ENCODE results near the gene HBA1. TPM values are rescaled to one million over a fixed set of nuclear protein-coding genes. Genes with fewer than 3 reads are reported as not detected.
"Not testable (repeated sequence)": the region's sequence is repeated elsewhere in the genome, so short reads cannot be mapped to it uniquely, and the experiment has no call there.

HBA1 gene
- total and polyA plus RNA-seq, 7 experiments from 2014 or later: 1.1 to 33.5 (median 2.2) TPM; not detected in 4

GRCh38 chr16:167122-167690, 9.3 kb upstream of the HBA1 start:
- H3K27ac ChIP-seq (ENCODE audit: low read depth, low read length): no peak overlapping the region
- ATAC-seq (no peak), DNase-seq (no peak)
- Mint-ChIP-seq H3K27me3 (peaks cover 34 to 67% (median 39%) of the 10 kb centered on the region in 5 donors), H3K27ac (peak overlapping the region in 1 of 9 donors; percentile 15), H3K4me1 (peaks cover 4 to 17% (median 9%) of the 10 kb centered on the region in 7 donors), H3K4me3 (peak overlapping the region in 7 of 10 donors; percentile 1 to 77 (median 29)), H3K9me3 (peaks cover 0 to 2% (median 0%) of the 10 kb centered on the region in 11 donors), H3K36me3 (peaks cover 0 to 4% (median 0%) of the 10 kb centered on the region in 5 donors)
- peaks cover 4 to 8% of the 10 kb centered on the region in 2 donors for H3K4me1 ChIP-seq (ENCODE audit: control insufficient read depth in 2 of 2, insufficient read depth in 2 of 2, low read length in 2 of 2)
- intact Hi-C loops (cut with micrococcal nuclease): no loop called here
- H3K9me3 ChIP-seq (ENCODE audit: control insufficient read depth in 2 of 3, low read length in 3 of 3): no peaks in the 10 kb centered on the region
- POLR2A ChIA-PET: no interaction called here
- CTCF ChIA-PET: no interaction called here
- no peaks in the 10 kb centered on the region for H3K36me3 ChIP-seq (ENCODE audit: control insufficient read depth in 2 of 3, insufficient read depth in 3 of 3, low read length in 3 of 3)
- no peak overlapping the region for H3K4me3 ChIP-seq (ENCODE audit: low read length)
- H3K27me3 ChIP-seq (ENCODE audit: control insufficient read depth in 2 of 2, insufficient read depth in 2 of 2, low read length in 2 of 2): peaks cover 0 to 20% of the 10 kb centered on the region in 2 donors

GRCh38 chr16:168424-168823, 8.1 kb upstream of the HBA1 start:
- H3K27ac ChIP-seq (ENCODE audit: low read depth, low read length): no peak overlapping the region

GRCh38 chr16:169014-169413, 7.5 kb upstream of the HBA1 start:
- H3K27me3 Mint-ChIP-seq: peaks cover 31 to 66% (median 39%) of the 10 kb centered on the region in 5 donors
- ChIA-PET POLR2A (no interaction called here), CTCF (no interaction called here)
- no peaks in the 10 kb centered on the region for H3K36me3 ChIP-seq (ENCODE audit: control insufficient read depth in 2 of 3, insufficient read depth in 3 of 3, low read length in 3 of 3)
- peaks cover 0 to 2% (median 0%) of the 10 kb centered on the region in 11 donors for H3K9me3 Mint-ChIP-seq
- no peaks in the 10 kb centered on the region for H3K9me3 ChIP-seq (ENCODE audit: control insufficient read depth in 2 of 3, low read length in 3 of 3)
- no peak overlapping the region for H3K4me3 Mint-ChIP-seq
- intact Hi-C loops (cut with micrococcal nuclease): no loop called here
- DNase-seq (no peak), ATAC-seq (no peak)
- H3K27me3 ChIP-seq (ENCODE audit: control insufficient read depth in 2 of 2, insufficient read depth in 2 of 2, low read length in 2 of 2): peaks cover 0 to 20% of the 10 kb centered on the region in 2 donors
- peak overlapping the region in 1 of 9 donors; percentile 70 for H3K27ac Mint-ChIP-seq
- H3K4me1 ChIP-seq (ENCODE audit: control insufficient read depth in 2 of 2, insufficient read depth in 2 of 2, low read length in 2 of 2): peaks cover 4 to 8% of the 10 kb centered on the region in 2 donors
- H3K4me3 ChIP-seq (ENCODE audit: low read length): no peak overlapping the region
- no peak overlapping the region for H3K27ac ChIP-seq (ENCODE audit: low read depth, low read length)
- H3K36me3 Mint-ChIP-seq: peaks cover 0 to 4% (median 0%) of the 10 kb centered on the region in 5 donors
- H3K4me1 Mint-ChIP-seq: peaks cover 4 to 17% (median 11%) of the 10 kb centered on the region in 7 donors

More at GRCh38 chr16:168424-168823, 8.1 kb upstream of the HBA1 start:
- Histone ChIP-seq H3K4me1 (ENCODE audit: control insufficient read depth in 2 of 2, insufficient read depth in 2 of 2, low read length in 2 of 2) (peaks cover 4 to 8% of the 10 kb centered on the region in 2 donors), H3K27me3 (ENCODE audit: control insufficient read depth in 2 of 2, insufficient read depth in 2 of 2, low read length in 2 of 2) (peaks cover 0 to 20% of the 10 kb centered on the region in 2 donors), H3K4me3 (ENCODE audit: low read length) (no peak overlapping the region), H3K9me3 (ENCODE audit: control insufficient read depth in 2 of 3, low read length in 3 of 3) (no peaks in the 10 kb centered on the region), H3K36me3 (ENCODE audit: control insufficient read depth in 2 of 3, insufficient read depth in 3 of 3, low read length in 3 of 3) (no peaks in the 10 kb centered on the region)
- DNase-seq (no peak), ATAC-seq (no peak)
- H3K4me3 Mint-ChIP-seq: no peak overlapping the region
- H3K4me1 Mint-ChIP-seq: peaks cover 4 to 17% (median 10%) of the 10 kb centered on the region in 7 donors
- peaks cover 0 to 4% (median 0%) of the 10 kb centered on the region in 5 donors for H3K36me3 Mint-ChIP-seq
- CTCF ChIA-PET: no interaction called here
- POLR2A ChIA-PET: interaction anchor here (0.7 kb wide), 1 partner anchor 1846 kb away, joined by 4 read pairs; no protein-coding TSS in a partner anchor
- intact Hi-C loops (cut with micrococcal nuclease): no loop called here
- H3K27me3 Mint-ChIP-seq: peaks cover 31 to 63% (median 39%) of the 10 kb centered on the region in 5 donors
- no peak overlapping the region for H3K27ac Mint-ChIP-seq
- peaks cover 0 to 2% (median 0%) of the 10 kb centered on the region in 11 donors for H3K9me3 Mint-ChIP-seq

- H3K36me3 Mint-ChIP-seq; POLR2A ChIA-PET; H3K36me3 ChIP-seq (ENCODE audit: control insufficient read depth in 2 of 3, insufficient read depth in 3 of 3, low read length in 3 of 3); H3K9me3 Mint-ChIP-seq; H3K4me1 ChIP-seq (ENCODE audit: control insufficient read depth in 2 of 2, insufficient read depth in 2 of 2, low read length in 2 of 2); H3K4me3 Mint-ChIP-seq; ATAC-seq; H3K4me3 ChIP-seq (ENCODE audit: low read length); DNase-seq; H3K9me3 ChIP-seq (ENCODE audit: control insufficient read depth in 2 of 3, low read length in 3 of 3); CTCF ChIA-PET; intact Hi-C loops (cut with micrococcal nuclease); H3K27ac ChIP-seq (ENCODE audit: low read depth, low read length); H3K27ac Mint-ChIP-seq: not testable (repeated sequence)
- H3K27me3 Mint-ChIP-seq: peaks cover 40 to 73% (median 47%) of the 10 kb centered on the region in 5 donors
- H3K4me1 Mint-ChIP-seq: peaks cover 4 to 24% (median 17%) of the 10 kb centered on the region in 7 donors
- H3K27me3 ChIP-seq (ENCODE audit: control insufficient read depth in 2 of 2, insufficient read depth in 2 of 2, low read length in 2 of 2): peaks cover 0 to 20% of the 10 kb centered on the region in 2 donors
Measured at GRCh38 chr16:170088-170507, 6.4 kb upstream of the HBA1 start.

GRCh38 chr16:170788-171187, 5.7 kb upstream of the HBA1 start:
- H3K9me3 Mint-ChIP-seq: peaks cover 0 to 2% (median 0%) of the 10 kb centered on the region in 11 donors
- no peak overlapping the region for H3K27ac Mint-ChIP-seq
- peaks cover 4 to 22% (median 16%) of the 10 kb centered on the region in 7 donors for H3K4me1 Mint-ChIP-seq
- H3K27me3 Mint-ChIP-seq: peaks cover 47 to 75% (median 53%) of the 10 kb centered on the region in 5 donors
- ChIA-PET CTCF (interaction anchor here (0.9 kb wide), 1 partner anchor 11 kb away, joined by 4 read pairs; no protein-coding TSS in a partner anchor), POLR2A (no interaction called here)
- Histone ChIP-seq H3K36me3 (ENCODE audit: control insufficient read depth in 2 of 3, insufficient read depth in 3 of 3, low read length in 3 of 3) (no peaks in the 10 kb centered on the region), H3K27me3 (ENCODE audit: control insufficient read depth in 2 of 2, insufficient read depth in 2 of 2, low read length in 2 of 2) (peaks cover 0 to 19% of the 10 kb centered on the region in 2 donors), H3K4me1 (ENCODE audit: control insufficient read depth in 2 of 2, insufficient read depth in 2 of 2, low read length in 2 of 2) (no peaks in the 10 kb centered on the region), H3K9me3 (ENCODE audit: control insufficient read depth in 2 of 3, low read length in 3 of 3) (no peaks in the 10 kb centered on the region), H3K4me3 (ENCODE audit: low read length) (no peak overlapping the region), H3K27ac (ENCODE audit: low read depth, low read length) (no peak overlapping the region)
- no peak for ATAC-seq
- intact Hi-C loops (cut with micrococcal nuclease): no loop called here
- no peak for DNase-seq
- peaks cover 0 to 4% (median 0%) of the 10 kb centered on the region in 5 donors for H3K36me3 Mint-ChIP-seq
- peak overlapping the region in 1 of 10 donors; percentile 13 for H3K4me3 Mint-ChIP-seq

- H3K4me3 ChIP-seq (ENCODE audit: low read length); POLR2A ChIA-PET; intact Hi-C loops (cut with micrococcal nuclease); CTCF ChIA-PET; H3K36me3 Mint-ChIP-seq; H3K9me3 Mint-ChIP-seq; DNase-seq; H3K27me3 ChIP-seq (ENCODE audit: control insufficient read depth in 2 of 2, insufficient read depth in 2 of 2, low read length in 2 of 2); H3K4me1 ChIP-seq (ENCODE audit: control insufficient read depth in 2 of 2, insufficient read depth in 2 of 2, low read length in 2 of 2); H3K27ac ChIP-seq (ENCODE audit: low read depth, low read length); H3K36me3 ChIP-seq (ENCODE audit: control insufficient read depth in 2 of 3, insufficient read depth in 3 of 3, low read length in 3 of 3); H3K9me3 ChIP-seq (ENCODE audit: control insufficient read depth in 2 of 3, low read length in 3 of 3): not testable (repeated sequence)
- peaks cover 46 to 73% (median 48%) of the 10 kb centered on the region in 5 donors for H3K27me3 Mint-ChIP-seq
- H3K27ac Mint-ChIP-seq: peak within 1 kb of the TSS in 1 of 9 donors; percentile 38
- peak; percentile 24 for ATAC-seq
- H3K4me1 Mint-ChIP-seq: peaks cover 0 to 17% (median 12%) of the 10 kb centered on the region in 7 donors
- peak within 1 kb of the TSS in 7 of 10 donors; percentile 29 to 77 (median 35) for H3K4me3 Mint-ChIP-seq
Measured at GRCh38 chr16:172374-172941, 4.0 kb upstream of the HBA1 start, which contains the start of gene HBA2. Gene HBA2, plus strand, starts transcription at chr16:172876. Its CDS starts 37 bp downstream, at chr16:172913.
